ENCODE measurements around the gene BZW2. TPM values are rescaled to one million over a fixed set of nuclear protein-coding genes. Genes with fewer than 3 reads are reported as not detected.
"Not testable (repeated sequence)": the region's sequence is repeated elsewhere in the genome, so short reads cannot be mapped to it uniquely, and the experiment has no call there.

Gene BZW2
- total and polyA plus RNA-seq, 8 donors: 25.5 to 110 (median 67.3) TPM

DNA sequence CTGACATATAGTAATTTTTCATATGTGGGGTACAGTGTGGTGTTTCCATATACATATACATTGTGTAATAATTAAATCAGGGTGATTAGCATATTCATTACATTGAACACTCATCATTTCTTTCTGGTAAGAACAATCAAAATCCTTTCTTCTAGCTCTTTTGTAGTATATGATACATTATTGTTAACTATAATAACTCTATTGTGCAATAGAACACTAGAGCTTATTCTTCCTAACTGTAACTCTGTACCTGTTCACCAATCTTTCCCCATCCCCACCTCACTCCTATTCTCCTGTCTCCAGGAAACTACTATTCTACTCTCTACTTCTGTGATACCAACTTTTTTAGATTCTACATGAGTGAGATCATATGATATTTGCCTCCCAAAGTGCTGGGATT, 9.4 kb downstream of the BZW2 start:
- Histone ChIP-seq H3K36me3 (no peaks in the 10 kb centered on the region), H3K4me3 (no peak overlapping the region), H3K27ac (no peak overlapping the region), H3K27me3 (no peaks in the 10 kb centered on the region), H3K4me1 (peaks cover 8 to 54% (median 22%) of the 10 kb centered on the region in 4 donors), H3K9me3 (no peaks in the 10 kb centered on the region)
- intact Hi-C loops (cut with DNase I; ENCODE audit: low total_unique reads): no loop called here
- no peak for DNase-seq
- TF ChIP-seq POLR2A (IDR thresholded peaks at IDR 0.05): no peak
- TF ChIP-seq, protein P1, sequence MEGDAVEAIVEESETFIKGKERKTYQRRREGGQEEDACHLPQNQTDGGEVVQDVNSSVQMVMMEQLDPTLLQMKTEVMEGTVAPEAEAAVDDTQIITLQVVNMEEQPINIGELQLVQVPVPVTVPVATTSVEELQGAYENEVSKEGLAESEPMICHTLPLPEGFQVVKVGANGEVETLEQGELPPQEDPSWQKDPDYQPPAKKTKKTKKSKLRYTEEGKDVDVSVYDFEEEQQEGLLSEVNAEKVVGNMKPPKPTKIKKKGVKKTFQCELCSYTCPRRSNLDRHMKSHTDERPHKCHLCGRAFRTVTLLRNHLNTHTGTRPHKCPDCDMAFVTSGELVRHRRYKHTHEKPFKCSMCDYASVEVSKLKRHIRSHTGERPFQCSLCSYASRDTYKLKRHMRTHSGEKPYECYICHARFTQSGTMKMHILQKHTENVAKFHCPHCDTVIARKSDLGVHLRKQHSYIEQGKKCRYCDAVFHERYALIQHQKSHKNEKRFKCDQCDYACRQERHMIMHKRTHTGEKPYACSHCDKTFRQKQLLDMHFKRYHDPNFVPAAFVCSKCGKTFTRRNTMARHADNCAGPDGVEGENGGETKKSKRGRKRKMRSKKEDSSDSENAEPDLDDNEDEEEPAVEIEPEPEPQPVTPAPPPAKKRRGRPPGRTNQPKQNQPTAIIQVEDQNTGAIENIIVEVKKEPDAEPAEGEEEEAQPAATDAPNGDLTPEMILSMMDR (IDR thresholded peaks at IDR 0.05): no peak

DNA sequence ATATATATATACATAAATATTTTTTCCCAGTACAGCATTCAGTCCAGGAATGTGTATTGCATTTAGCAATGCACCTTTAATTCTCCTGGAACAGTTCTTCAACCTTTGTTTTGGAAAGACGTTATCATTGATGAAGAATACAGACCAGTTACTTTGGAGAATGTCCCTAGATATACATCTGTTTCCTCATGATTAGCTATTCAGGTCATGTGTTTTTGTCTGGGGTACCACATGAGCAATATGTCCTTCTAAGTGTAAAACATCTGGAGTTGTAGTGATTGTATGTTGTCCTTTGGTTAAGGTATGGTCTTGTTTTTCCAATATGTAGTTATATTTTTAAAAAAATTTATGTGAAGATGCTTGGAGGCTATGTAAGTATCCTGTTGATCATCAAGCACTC, 10.2 kb downstream of the BZW2 start:
- TF ChIP-seq, protein P1 (IDR thresholded peaks at IDR 0.05): no peak
- TF ChIP-seq POLR2AphosphoS5 (IDR thresholded peaks at IDR 0.05): no peak
- no peak for TF ChIP-seq EP300 (IDR thresholded peaks at IDR 0.05)
- TF ChIP-seq POLR2A (IDR thresholded peaks at IDR 0.05): no peak

DNA sequence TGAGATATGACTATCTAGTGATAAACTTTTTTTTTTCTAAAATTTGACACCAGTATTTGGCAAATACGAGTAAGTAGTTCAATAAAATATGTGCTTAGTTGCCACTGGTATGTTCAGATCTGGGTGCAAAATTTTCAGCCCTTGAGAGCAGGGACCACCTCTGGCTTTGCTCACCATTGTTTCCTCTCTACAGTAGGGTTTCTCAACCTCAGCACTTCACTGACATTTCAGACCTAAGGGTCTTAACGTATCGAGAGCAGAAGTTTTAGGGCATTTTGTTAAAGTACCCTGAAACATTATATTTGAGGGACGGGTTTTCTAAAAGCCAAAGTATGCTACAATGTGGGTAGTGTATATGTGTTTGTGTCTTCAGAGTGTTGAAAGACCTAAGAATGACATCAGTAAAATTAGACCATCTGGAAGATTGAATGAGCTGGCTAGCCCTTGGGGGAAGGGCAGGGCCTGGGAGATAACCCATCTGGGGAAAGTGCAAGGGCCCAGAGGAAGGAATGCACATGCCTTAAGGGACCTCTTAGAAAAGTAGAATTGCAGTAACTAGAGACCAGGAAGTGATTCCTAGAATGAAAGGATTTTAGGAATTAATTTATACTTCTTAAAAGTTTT, 11.8 kb downstream of the BZW2 start:
- 67 to 81% (median 72%) methylated on average over 4 of the region's 4 CpGs for WGBS, 5 donors
- TF ChIP-seq POLR2AphosphoS5 (IDR thresholded peaks at IDR 0.05) (peak in 1 of 3 donors; percentile 40), POLR2A (IDR thresholded peaks at IDR 0.05) (no peak)
- Histone ChIP-seq H3K27ac (peak overlapping the region in 1 of 5 donors; percentile 9), H3K36me3 (no peaks in the 10 kb centered on the region), H3K9me3 (no peaks in the 10 kb centered on the region), H3K4me1 (peaks cover 6 to 52% (median 21%) of the 10 kb centered on the region in 4 donors), H3K4me3 (no peak overlapping the region), H3K27me3 (no peaks in the 10 kb centered on the region)
- intact Hi-C loops (cut with DNase I; ENCODE audit: low total_unique reads): no loop called here
- peak in 1 of 2 donors; percentile 57 for DNase-seq

More for the DNA sequence above, 10.2 kb downstream of the BZW2 start:
- Histone ChIP-seq H3K27ac (no peak overlapping the region), H3K36me3 (no peaks in the 10 kb centered on the region), H3K9me3 (no peaks in the 10 kb centered on the region), H3K4me3 (no peak overlapping the region), H3K27me3 (no peaks in the 10 kb centered on the region), H3K4me1 (peaks cover 13 to 54% (median 26%) of the 10 kb centered on the region in 4 donors)
- intact Hi-C loops (cut with DNase I; ENCODE audit: low total_unique reads): no loop called here
- WGBS, 5 donors: 57 to 72% (median 59%) methylated on average over 1 of the region's 1 CpG
- no peak for DNase-seq

DNA sequence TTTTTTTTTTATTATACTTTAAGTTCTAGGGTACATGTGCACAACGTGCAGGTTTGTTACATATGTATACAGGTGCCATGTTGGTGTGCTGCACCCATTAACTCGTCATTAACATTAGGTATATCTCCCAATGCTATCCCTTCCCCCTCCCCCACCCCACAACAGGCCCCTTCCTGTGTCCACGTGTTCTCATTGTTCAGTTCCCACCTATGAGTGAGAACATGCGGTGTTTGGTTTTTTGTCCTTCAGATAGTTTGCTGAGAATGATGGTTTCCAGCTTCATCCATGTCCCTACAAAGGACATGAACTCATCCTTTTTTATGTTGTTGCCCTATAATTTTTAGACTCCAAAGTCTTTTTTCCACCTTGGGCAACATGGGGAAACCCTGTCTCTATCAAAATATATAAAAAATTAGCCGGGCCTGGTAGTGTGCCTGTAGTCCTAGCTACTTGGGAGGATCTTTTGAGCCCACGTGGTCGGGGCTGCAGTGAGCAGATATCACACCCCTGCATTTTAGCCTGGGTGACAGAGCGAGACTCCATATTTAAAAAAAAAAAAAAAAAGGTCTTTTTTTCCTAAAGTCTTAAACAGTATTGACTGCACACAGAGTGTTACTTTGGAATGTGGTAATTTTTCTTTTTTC, 14.0 kb downstream of the BZW2 start:
- peaks cover 6 to 44% (median 18%) of the 10 kb centered on the region in 4 donors for H3K4me1 ChIP-seq
- WGBS, 5 donors: 81 to 92% (median 90%) methylated on average over 8 of the region's 8 CpGs
- H3K9me3 ChIP-seq; H3K27me3 ChIP-seq; H3K36me3 ChIP-seq; H3K27ac ChIP-seq; DNase-seq; intact Hi-C loops (cut with DNase I; ENCODE audit: low total_unique reads); H3K4me3 ChIP-seq: not testable (repeated sequence)

DNA sequence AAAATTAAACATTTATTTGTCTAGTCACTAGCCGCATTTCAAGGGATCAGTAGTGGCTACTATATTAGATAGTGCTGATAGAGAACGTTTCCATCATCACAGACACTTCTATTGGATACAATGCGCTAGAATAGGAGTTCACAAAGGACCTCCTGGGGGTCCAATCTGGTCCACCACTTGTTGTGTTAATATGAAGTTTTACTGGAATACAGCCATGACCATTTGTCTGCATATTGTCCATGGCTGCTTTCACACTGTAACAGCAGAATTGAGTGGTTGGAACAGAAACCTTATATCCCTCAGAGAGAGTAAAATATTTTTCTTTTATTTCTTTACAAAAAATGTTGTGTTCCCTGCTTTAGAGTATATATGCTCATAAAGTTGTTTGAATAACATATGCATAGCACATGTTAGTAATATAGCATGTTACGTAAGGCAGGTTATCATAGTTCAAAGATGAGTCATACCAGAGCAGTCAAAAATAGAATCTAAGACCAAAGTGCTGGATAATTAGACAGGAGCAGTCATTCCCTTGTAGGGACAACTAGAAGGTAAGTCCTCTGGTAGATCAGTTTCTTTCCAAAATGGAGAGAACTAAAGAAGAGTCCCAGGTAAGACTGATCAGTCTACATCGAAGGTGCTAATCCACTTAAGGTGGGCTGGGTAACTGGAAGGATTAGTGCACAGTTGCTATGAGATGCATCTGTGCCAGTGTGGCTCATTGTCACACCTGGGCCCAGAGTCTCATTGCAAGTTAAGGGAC, 14.9 kb downstream of the BZW2 start:
- Histone ChIP-seq H3K9me3 (no peaks in the 10 kb centered on the region), H3K27ac (peak overlapping the region in 1 of 5 donors; percentile 56)
- WGBS, 5 donors: 70 to 80% (median 73%) methylated on average over 5 of the region's 5 CpGs

More for the DNA sequence above, 14.9 kb downstream of the BZW2 start:
- intact Hi-C loops (cut with DNase I; ENCODE audit: low total_unique reads): no loop called here
- DNase-seq: peak in 1 of 2 donors; percentile 53
- Histone ChIP-seq H3K27me3 (no peaks in the 10 kb centered on the region), H3K4me3 (no peak overlapping the region), H3K36me3 (peaks cover 0 to 4% (median 2%) of the 10 kb centered on the region in 4 donors), H3K4me1 (peaks cover 6 to 39% (median 18%) of the 10 kb centered on the region in 4 donors)
- no peak for TF ChIP-seq POLR2A (IDR thresholded peaks at IDR 0.05)
- TF ChIP-seq, protein P1 (IDR thresholded peaks at IDR 0.05): no peak
- TF ChIP-seq POLR2AphosphoS5 (IDR thresholded peaks at IDR 0.05): no peak
- no peak for TF ChIP-seq EP300 (IDR thresholded peaks at IDR 0.05)

Data from stomach (tissue), 9 donors.